Endothelial cell of coronary artery (primary cell): ENCODE results near the gene HCLS1. TPM values are rescaled to one million over a fixed set of nuclear protein-coding genes. Genes with fewer than 3 reads are reported as not detected.

Experiments
- total RNA-seq: library from RNA; depleted of rRNA; stranded (reverse); fragments of >200 nt; gene quantifications from 2 replicates; pipeline ENCODE4 v1.2.3, GENCODE V29; 2014

The HCLS1 gene, protein sequence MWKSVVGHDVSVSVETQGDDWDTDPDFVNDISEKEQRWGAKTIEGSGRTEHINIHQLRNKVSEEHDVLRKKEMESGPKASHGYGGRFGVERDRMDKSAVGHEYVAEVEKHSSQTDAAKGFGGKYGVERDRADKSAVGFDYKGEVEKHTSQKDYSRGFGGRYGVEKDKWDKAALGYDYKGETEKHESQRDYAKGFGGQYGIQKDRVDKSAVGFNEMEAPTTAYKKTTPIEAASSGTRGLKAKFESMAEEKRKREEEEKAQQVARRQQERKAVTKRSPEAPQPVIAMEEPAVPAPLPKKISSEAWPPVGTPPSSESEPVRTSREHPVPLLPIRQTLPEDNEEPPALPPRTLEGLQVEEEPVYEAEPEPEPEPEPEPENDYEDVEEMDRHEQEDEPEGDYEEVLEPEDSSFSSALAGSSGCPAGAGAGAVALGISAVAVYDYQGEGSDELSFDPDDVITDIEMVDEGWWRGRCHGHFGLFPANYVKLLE
- total RNA-seq: 53.7 and 65.9 TPM in 2 replicates

DNA sequence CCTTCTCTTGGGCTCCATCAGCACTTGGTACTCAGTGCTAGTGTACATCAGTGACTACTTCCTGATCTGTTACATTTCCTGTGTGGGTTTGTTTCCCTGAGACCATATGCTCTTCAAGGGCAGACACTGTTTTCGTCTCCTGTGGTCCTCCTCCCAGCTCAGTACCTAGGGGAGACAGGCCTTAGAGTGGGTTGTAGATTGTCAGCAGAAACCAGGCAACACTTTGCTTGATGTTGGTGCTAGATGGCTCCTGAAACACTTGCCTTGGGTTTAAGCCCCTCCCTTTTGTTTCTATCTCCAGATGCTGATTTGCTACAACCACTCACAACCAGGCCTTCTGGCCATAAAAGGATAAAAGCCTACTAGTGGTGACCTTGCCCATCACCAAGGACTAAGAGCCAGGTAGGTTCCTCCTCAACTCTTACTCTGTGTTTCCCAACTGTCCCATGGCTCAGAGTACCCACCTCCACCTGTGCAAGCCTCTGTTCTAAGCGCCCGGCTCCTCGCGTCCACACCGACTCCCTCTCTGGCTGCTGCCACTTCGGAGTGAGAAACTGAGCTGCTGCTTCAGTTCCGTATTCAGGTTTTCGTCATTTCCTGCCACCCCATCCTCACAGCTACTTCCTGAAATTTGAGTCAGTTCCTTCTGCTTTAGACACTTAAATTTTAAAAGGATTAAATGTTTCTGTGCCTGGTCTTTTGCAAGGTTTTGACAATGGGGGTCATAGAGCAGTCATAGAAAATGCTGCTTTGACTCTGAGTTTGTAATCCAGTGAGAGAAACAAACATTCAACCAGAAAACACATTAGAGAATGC is at the start of gene HCLS1:
Gene HCLS1, minus strand, starts transcription at position 548 of the 816 bp plus-strand sequence. CDS start 2,556 bp downstream, outside the sequence.

DNA sequence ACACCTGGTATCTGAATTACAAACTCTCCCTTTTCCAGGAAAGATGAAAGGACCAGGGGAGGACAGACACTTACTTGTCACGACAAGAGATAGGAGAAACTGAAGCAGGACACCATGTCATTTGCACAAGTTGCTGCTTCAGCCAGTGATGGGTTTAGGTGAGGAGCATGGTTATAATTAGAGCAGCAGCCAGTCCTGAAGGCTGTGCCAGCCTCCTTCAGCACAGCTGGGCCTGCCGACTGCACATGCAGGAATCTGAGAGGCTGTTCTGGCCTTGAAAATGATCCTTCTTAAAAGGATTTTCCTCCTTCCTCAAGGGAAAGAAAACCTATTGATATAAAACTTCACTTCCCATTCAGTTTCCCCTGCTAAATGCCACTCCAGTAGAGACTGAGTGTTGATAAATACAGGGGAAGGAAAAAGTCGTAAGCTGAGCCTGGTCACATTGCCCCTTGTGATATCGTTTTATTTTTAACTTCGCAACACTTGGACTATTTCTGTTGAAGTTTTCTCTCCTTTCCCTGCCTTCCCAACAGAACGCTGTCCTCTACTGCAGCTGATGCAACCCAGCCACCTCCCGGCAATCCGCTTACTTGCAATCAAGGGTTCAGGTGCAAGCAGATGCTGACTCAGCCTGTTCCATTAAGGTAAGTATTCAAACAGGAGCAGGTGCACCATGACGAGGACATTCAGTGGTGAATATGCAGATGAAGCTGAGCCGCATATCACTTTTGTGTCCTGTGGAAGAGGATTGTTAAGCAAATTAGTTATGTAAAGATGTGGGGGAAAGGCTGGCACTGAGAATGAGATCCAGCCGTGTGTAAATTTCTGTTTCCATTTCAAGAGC is 67.6 kb downstream of the HCLS1 start, which contains the start of gene FBXO40:
Gene FBXO40, plus strand, starts transcription at position 524 of the 847 bp plus-strand sequence. CDS start 27,197 bp downstream, outside the sequence.

Other genes with a start within 250 kb of the HCLS1 start
- 4.0 and 6.8 TPM in 2 replicates for gene POLQ, start 114.9 kb downstream of the HCLS1 start, total RNA-seq
- gene ARGFX, start 93.0 kb downstream of the HCLS1 start, total RNA-seq: not detected in 2 replicates
- not detected in 2 replicates for gene FBXO40, start 67.5 kb downstream of the HCLS1 start, total RNA-seq
- 46.2 TPM in 2 replicates for gene GOLGB1, start 88.8 kb upstream of the HCLS1 start, total RNA-seq
- gene IQCB1, start 174.2 kb upstream of the HCLS1 start, total RNA-seq: 13.5 and 18.6 TPM in 2 replicates
- 2.0 and 3.1 TPM in 2 replicates for gene EAF2, start 174.3 kb upstream of the HCLS1 start, total RNA-seq
- gene SLC15A2, start 233.5 kb upstream of the HCLS1 start, total RNA-seq: 0.09 and 0.75 TPM in 2 replicates